GM21526 (cell line): ENCODE data around the gene OSBPL3.
A peak's percentile ranks its signal among the peaks of the same experiment; 100 is the strongest.

ENCODE experiments used
- ATAC-seq: cut with Tn5 transposase; IDR thresholded peaks from one replicate; pipeline ENCODE4 v1.9.1; 2021; ENCODE audit warnings: moderate library complexity; ENCODE audit not compliant: unreplicated experiment, low FRiP score

Gene OSBPL3

DNA sequence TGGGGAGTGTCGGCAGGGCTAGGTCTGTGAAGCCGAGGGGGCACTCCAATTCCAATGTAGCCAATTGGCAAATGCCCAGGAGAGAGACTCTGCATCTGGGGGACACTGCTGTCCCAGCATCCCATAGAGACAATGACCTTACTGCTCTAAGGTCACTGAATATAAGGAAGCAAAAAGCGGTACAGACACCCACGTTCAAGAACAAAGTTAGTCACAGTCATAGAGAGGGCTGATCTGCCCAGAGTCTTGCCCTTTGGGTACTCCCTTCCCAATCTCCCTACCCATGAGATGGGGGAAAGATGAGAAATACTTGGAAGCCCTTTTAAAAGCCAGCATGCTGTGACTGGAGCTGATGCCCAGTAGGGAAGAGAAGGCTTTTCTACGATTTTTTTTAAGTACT, 146.4 kb downstream of the OSBPL3 start:
- ATAC-seq = no peak

DNA sequence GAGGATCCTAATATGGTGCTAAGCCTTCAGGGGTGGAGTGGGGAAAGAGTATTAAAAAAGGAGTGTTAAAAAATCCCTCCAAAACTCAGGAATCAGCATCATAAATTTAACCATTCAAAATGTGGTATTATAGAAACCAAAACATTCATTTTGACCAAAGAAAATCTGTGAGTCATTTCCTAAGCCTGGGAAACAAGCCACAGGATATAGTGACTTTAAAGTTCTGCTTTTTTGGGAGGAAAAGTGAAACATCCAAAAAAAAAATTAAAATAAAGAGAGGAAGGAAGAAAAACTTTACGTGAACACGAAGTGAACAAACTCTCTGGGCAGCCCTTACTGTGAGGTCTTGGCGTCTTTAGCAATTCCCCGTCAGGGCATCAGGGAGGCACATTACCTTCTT, 148.7 kb downstream of the OSBPL3 start:
- ATAC-seq = no peak

DNA sequence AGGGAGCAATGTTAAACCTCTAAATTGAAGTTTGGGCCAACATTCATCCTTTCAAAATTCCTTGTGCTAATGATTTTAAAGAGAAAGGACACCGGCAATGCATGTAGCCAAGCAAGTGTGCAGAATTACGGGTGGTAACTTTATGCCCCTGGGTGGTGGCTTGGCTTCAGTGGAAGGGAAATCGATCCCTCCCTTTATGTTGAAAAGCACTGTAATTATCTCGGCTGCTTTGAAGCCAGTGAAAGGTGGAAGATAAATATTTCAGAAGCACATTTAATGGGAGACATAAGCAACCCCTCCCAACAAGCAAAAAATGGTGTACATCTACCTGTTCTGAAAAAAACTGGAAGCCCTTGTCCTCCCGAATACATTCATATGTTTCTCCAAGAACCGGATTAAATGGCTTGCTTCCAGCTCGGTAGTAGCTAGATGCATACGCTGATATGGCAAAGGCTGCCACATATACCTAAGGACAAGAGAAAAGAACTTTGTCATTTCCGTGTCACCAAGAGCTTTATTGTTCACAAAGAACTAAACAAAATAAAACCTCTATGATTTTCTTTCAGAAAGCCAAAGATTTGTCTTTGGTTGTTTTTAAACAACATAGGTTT, 149.4 kb downstream of the OSBPL3 start:
- ATAC-seq = no peak

DNA sequence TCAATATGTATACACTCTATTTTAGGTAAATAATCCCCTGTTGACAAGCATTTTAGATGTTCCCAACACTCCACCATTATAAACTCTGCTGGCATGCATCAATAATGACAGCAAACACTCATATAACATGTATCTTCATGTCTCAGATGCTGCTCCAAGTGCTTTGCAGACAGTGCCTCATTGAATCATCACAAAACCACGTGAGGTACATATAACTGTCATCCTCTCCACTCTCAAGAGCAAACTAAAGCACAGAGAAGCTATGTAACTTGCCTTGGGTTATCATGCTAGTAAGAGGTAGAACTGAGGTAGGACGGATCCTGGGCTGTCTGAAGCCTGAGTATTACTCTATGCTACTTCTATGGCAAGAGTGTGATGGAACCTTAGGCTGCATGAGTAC, 150.2 kb downstream of the OSBPL3 start:
- ATAC-seq = no peak

DNA sequence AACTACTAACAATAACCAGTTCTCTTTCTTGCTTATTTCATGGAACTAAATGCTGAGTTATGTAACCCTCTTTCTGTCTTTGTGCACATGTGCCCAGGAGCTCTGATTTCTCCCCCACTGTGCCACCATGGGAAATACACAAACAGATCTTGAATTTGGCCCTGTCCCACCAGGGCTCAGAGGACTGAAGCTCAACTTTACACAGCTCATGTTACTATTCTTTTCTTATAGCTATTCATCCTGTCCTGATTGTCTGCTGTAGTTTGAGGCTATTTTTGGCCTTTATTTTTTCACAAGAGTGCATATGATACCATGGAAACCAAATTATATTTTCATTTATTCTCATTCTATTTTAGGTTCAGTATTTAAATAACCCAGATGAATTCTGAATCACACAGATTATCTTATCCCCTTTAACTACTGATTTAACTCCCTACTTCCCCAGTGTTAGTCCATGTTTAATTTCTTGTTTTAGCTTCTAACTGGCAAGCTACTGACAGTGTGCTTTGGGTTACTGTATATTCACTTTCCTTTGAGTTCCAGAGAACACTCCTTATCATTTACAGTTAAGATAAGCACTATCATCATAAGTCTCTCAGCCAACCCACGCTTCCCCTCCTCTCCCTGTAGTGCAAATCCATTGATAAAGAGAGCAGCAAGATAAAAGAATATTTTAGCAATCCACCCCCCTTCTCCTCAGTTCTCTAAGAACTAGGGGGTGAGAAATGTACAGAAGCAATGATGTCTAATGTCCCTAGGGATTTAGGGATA, 150.9 kb downstream of the OSBPL3 start:
- ATAC-seq = no peak

DNA sequence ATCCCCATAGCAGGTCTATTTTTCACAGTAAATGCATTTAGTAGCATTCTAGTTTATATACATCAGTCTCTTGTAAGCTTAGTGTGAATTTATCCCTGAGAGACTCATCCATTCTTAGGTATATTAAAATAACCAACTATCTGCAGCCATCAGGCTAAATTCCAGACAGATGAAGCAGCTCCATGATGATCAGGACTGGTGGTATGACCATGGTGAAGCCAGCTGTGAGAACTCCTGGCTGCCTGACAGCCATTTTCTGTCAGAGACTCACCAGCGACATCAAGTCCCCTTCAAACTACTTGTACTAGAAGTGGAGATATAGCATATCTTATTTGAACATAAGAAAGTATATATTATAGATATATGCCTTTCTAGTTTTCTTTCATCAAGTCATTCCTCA, 152.4 kb downstream of the OSBPL3 start:
- ATAC-seq = no peak

DNA sequence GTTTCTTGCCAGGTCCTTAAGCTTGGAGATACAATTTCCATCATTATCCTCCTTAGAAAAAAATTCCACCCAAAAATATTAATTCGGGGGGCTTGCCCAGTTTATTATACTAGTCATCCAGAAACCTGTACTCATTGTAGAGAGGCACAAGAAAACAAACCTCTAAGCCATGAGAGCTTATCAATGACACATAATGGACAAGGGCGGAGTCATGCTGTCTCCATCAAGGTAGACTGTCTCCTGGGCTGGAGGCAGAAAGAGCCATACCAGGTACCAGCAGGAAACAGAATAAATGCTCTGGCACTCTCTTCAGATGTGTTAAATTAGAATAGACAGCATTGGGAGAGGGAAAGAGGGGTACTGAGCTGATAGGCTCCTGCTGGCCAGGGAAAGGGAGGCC, 153.0 kb downstream of the OSBPL3 start:
- ATAC-seq = no peak

DNA sequence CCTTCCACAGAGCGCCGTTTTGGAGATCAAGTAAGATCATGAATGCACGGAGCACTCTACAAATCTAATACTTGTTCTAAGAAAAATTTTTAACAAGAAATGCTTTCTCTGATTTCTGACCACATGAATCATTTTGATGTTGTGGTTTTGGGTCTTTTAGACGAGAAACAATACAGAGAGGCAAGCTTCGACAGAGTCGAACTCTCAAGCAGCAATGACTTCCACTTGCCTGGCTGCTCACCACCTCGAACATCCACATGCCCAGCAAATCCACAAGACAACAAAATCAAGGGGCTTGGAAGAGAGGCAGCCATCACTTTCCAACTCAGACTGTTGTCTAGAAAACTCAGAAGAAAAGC, 153.3 kb downstream of the OSBPL3 start:
- ATAC-seq = no peak

DNA sequence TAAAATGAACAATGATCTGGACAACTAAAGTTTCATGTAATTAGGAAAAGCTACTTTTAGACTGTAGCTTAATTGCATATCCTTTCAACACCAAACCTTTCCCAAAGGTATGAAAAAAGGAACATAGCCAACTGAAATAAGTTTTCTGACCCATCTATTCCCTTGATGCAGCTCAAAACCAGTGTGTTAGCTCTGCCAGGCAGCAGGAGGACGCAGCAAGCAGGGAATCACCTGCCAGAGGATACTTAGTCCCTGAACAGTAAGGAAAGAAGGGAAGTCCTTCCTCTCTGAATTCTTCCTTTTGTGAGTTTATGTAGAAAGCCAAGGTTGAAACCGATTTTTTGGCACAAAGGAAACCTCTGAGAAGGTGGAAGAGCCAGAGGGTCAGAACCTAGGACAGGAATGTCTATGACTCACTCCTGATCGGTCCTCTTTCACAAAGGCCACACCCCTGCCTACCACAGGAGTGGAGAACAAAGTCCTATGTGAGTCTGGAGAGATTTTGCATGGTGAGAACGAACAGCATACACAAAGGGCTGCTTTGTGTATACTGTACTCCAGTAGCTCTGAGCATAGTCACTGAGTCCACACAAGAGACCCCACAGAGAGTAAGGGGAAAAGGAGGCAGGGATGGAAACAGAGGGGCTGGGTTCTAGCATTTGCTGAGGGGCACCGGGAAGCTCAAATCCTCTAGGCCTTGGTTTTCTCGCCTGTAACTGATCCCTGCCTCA, 153.9 kb downstream of the OSBPL3 start:
- no peak for ATAC-seq

DNA sequence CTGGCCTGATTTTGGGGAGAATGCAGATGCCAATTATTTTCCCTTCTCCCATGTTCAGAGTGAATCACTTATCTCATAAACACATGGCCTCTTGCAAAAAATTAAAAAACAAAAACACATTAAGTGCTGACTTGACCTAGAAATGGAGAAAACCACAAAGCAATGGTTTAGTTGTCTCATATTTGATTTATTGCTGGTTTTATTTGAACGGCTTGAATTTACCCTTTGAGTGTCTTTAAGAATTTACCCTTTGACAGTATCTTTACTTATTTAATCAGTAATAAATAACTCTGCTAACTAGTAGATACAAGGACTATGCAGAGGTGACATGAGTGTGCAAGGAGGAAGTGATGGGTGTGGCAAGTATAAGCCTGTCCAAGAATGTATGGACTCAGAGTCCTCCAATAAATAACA, 154.6 kb downstream of the OSBPL3 start:
- ATAC-seq = no peak

DNA sequence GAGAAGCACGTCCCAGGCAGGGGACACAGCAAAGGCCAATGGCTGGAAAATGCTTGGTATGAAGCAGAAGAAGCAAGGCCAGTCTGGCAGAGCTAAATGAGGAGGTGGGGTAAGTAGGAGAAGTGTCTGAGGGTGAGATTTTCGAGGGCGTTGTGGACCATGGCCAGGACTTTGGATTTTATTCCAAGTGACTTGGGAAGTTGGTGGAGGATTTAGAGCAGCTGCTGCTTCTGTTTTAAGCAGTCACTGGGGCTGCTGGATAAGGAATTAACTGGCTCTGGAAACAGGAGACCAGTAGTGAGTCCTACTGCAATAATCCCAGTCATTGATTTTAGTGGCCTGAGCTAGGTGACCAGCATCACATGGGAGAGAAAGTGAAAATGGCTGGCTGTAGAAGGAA, 155.1 kb downstream of the OSBPL3 start:
- ATAC-seq = no peak

DNA sequence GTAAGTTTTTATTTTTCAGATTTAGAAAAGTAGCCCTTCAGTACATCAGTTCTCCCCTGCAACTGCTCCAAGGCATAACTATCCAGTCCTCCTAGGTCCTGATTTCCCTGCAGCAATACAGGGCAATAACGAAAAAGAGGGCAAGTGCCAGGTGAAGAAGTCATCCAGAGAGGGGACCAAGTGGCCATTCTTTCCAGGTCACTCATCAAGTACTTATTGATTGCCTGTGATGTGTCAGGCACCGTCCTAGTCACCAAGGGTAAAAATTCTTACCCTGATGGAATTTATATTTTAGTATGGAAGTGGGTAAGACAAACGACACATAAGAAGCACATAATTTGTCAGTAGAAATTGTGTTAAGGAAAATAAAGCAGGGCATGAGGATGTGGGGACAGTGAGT, 155.6 kb downstream of the OSBPL3 start:
- no peak for ATAC-seq

DNA sequence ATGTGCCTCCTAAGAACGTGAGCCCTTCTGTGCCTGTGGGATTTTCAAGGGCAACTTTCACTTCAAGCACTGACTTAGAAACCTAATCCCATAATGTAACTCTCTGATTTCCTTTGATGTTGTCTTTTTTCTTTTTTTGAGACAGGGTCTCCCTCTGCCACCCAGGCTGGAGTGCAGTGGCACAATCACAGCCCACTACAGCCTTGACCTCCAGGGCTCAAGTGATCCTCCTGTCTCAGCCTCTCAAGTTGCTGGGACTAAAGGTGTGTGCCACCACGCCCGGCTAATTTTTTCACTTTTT, 158.3 kb downstream of the OSBPL3 start:
- ATAC-seq = no peak

DNA sequence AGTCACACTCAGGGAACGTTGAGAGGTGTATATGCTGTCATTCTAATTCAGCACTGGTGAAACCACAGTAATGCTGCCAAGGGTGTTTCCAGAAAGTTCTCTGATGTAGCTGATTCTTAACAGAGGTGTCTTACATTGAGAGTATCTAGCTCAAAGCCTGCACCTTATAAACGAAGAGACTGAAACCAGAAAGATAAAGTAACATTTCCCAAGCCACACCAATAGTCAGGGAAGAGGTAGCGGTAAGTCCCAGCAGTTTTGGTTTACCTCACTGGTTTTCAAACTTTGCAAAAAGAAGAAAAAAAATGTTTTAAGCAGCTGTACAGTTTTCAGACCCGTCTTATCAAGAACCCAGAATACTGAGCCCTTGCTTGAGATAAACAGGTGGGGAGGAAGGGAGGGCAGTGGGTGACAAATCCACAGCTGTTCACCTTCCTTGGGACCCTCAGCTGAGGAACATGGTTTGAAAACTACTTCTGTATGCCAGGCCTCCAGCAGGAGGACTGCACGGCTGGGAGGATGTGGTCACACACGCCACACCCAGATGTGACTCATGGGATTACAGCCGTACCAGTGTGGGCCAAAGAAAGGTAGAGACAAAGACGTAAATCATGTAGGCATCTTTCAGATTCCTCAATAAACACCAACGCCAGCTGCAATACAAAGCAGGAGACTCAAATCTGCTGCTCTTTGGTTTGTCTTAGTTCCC, 158.8 kb downstream of the OSBPL3 start:
- ATAC-seq = peak; percentile 78

DNA sequence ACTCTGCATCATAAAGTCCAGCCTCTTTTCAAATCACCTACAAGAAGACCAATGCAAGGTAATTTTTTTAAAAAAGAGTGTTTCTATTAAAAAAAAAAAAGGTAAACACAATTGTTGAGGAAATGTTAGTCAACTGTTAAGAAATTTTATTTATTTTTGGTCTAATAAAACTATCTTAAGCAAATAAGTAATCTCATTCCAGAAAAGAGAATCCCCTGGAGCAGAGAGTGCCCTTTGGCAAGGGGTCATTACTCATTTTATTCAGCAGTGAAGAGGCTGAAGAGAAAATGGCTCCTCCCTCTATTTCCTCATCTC, 159.3 kb downstream of the OSBPL3 start:
- no peak for ATAC-seq

DNA sequence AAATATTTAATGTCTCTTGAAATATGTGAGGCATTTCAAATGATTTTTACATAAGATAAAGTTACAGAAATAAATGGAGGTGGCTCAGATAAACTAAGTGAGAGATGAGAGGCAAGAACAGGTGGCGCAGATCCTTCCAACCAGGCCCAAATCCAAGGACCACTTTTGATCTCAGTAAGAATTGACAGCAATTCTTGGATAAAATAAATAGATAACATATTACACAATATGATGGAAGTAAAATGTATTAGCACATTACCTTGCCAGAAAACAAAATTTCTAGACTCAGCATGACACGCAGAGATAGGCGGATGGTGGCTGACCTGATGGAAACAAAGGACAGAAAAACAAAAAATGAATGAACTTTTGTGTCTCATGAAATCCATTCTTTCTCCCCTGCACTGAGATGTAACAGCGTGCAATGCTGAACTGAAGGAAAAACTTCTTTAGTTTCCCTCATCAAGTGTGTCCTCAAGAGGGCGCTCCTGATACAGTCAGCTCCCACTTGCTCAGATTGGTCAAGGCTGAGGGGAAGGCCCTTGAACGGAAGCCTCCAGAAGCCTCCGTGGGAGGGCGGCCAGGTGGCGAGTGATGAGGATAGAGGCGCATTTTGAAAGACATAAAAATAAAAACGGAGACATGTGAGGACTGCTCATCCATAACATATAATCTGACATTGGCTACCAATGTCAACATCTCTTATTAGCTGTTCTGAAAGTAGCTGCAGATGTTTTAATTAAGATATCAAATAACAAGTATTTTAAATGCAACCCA, 159.9 kb downstream of the OSBPL3 start:
- ATAC-seq = peak; percentile 67

DNA sequence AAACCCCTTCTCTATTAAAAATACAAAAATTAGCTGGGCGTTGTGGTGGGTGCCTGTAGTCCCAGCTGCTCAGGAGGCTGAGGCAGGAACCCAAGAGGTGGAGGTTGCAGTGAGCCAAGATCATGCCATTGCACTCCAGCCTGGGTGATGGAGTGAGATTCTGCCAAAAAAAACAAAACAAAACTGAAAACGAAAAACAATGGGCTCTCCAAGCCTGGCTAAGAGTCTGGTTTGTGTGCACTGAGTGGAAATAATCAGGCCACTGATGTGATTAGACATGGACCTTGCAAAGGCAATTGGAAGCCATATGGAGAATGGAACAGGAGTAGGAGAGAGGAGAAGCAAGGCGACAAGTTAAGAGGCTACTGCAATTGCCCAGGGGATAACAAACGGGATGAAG, 162.6 kb downstream of the OSBPL3 start:
- ATAC-seq = no peak

DNA sequence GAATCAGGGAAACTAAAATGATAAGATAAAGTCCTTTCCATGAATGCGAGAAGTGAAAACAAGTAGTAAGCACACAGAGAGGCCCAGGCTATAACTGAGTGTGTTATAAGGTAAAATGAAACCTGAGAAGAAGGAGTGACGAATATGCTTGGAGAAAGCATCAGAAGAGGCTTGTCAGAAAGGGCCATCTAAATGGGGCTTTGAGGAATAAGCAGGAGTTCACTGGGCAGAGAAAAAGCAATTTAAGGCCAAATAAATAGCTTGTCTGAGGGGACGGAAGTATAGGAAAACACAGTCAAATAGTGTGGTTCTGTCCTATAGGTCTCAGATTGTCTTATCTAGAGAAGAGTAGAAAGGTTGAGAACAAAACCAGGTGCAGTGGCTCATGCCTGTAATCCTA, 163.1 kb downstream of the OSBPL3 start:
- no peak for ATAC-seq

DNA sequence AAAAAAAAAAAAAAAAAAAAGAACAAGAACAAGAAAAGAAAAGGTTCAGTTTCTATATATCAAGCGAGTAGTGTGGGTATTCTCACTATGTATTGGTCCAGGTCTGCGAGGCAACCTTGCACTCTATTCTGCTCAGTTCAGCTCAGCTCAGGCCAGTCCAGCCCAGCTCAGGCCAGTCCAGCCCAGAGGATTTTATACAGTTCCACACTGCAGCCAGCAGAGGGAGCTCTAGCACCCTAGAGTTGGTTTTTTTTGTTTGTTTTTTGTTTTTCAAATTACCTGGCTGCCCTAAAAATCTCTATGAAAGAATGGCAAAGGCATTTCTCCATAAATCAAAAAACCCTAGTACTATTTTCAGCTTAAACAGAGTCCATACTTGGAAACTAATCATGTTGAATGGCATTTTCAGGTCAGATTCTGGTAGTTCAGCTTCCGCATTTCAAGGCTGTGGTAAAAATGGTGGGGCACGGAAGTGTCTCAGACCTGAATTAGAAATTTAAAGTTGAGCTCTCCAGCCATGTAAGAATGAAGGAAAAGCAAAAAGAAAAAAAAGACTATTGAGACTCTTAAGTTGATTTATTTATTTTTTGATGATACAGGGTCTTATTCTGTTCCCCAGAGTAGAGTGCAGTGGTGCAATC, 167.6 kb downstream of the OSBPL3 start:
- ATAC-seq = no peak

DNA sequence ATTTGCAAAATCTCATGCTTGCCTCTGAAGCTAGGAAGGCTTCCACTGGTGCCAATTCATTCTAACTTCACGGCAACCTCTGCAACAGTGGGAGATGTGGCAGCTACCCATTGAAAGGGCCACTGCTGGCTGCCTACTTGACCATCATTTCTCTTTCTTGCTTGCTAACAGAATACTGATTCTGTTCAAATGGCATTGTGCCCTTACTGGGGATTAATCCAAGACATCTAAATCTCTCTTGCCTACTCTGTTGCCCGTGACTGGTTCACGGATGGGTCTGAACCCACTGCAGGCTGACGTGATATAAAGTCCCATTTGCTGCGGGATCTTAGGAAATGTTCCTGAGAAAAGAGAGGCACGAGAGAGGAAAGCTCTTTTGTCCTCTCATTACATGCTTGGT, 171.5 kb downstream of the OSBPL3 start:
- ATAC-seq = no peak
